Measurements from ENCODE around the gene KIF5C.

DNA sequence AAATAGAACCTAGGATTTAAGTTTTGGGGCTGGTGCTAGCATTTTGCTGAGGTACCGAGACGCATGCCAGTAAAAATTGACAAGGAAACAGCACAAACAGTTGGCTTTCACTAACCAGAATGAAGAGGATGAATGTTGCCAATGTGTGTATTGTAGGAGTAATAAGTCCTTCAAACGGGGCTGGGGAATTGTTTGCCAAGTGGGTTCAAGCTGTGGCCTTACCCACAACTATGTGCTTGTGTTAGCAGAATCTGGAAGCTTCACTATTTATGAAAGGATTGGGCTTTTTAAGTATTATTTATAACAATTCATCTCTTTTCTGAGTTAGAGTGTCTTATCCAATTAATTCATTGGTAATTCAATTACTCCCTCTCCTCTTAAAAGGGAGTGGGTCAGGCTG, 15.0 kb upstream of the KIF5C start:
- TF ChIP-seq, protein P1, sequence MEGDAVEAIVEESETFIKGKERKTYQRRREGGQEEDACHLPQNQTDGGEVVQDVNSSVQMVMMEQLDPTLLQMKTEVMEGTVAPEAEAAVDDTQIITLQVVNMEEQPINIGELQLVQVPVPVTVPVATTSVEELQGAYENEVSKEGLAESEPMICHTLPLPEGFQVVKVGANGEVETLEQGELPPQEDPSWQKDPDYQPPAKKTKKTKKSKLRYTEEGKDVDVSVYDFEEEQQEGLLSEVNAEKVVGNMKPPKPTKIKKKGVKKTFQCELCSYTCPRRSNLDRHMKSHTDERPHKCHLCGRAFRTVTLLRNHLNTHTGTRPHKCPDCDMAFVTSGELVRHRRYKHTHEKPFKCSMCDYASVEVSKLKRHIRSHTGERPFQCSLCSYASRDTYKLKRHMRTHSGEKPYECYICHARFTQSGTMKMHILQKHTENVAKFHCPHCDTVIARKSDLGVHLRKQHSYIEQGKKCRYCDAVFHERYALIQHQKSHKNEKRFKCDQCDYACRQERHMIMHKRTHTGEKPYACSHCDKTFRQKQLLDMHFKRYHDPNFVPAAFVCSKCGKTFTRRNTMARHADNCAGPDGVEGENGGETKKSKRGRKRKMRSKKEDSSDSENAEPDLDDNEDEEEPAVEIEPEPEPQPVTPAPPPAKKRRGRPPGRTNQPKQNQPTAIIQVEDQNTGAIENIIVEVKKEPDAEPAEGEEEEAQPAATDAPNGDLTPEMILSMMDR (optimal IDR thresholded peaks at IDR 0.05 in 1 of 3, IDR thresholded peaks at IDR 0.05 in 1 of 3, conservative IDR thresholded peaks at IDR 0.05 in 1 of 3; ENCODE audit: extremely low read depth in 1 of 3, insufficient read depth in 2 of 3, low read length in 3 of 3) = no peak
- TF ChIP-seq EZH2 (IDR thresholded peaks at IDR 0.05; ENCODE audit: low read length) = no peak
